GM18511 (cell line): ENCODE results near the gene WNT6.

ENCODE experiments used
- ATAC-seq: cut with Tn5 transposase; IDR thresholded peaks from one replicate; pipeline ENCODE4 v1.9.1; 2021; ENCODE audit warnings: mild to moderate bottlenecking, moderate library complexity; ENCODE audit not compliant: unreplicated experiment

WNT6 gene

DNA sequence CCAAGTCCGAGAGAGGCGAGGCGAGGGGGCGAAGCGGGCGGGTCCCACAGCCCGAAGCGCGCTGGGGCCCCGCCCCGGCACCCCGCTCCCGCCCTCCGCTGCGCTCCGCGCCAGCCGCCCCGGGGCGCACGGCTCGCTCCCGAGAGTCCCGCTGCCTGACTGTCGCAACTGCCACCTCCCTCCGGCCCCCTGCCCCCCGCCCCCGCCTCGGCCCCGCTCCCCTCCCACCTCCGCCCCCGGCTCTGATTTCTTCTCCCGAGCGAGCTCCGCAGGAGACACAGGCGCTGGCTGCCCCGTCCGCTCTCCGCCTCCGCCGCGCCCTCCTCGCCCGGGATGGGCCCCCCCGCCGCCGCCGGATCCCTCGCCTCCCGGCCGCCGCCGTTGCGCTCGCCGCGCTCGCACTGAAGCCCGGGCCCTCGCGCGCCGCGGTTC is at the start of gene WNT6:
Gene WNT6, plus strand, starts transcription at position 250 of the 432 bp plus-strand sequence. CDS start 233 bp downstream, outside the sequence.
- ATAC-seq, result no peak

DNA sequence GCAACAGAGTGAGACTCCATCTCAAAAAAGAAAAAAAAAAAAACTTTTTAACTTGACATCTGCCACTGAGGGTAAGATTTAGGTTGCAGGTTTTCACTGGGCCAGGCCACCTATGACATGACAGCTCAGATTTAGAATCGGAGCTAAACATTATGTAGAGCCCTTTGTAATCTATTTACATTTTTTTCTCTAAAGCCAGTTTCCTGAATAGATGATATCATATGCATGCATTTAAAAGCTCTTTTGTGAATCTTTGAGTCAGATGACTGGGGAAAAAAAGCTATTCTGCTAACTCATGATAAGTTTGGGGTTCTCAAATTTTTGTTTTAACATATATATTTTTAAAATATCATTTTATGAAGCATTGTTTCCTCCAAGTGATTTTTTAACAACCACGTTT is 49.3 kb upstream of the WNT6 start:
- ATAC-seq, result no peak

DNA sequence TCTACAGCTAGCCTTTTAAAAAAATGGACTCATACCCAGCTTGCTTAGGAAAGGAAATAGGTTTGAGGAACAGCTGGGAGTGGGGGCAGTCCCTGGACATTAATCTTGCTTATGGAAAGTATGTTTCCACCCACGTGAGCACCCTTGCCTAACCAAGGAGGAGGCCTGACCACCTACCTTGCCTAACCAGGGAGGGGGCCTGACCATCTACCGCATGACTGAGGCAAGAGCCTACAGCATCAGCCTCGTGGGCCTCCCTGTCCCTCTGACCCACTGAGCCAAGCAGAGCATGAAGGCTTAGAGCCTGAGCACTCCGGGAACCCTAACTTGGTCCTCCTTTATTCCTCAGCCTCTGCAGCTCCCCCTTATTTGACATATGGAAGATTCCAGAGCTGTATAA is 48.2 kb upstream of the WNT6 start:
- ATAC-seq, result no peak

DNA sequence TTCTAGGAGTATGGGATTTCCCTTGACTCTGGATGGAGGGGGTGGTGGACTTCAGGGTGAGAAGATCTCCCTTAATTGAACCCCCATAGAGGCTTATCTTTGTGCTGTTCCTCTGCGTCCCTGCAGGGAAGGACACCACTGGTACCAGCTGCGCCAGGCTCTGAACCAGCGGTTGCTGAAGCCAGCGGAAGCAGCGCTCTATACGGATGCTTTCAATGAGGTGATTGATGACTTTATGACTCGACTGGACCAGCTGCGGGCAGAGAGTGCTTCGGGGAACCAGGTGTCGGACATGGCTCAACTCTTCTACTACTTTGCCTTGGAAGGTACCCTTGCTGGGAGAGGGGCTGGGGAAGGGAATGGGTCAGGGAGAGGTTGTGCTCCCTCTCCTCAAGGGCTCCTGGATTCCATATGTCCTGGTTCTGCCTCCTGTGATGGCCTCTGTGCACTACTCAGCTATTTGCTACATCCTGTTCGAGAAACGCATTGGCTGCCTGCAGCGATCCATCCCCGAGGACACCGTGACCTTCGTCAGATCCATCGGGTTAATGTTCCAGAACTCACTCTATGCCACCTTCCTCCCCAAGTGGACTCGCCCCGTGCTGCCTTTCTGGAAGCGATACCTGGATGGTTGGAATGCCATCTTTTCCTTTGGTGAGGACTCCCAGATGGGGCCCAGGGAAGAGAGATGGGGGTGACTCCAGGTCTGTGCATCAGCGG is 47.3 kb upstream of the WNT6 start:
- ATAC-seq, result no peak

DNA sequence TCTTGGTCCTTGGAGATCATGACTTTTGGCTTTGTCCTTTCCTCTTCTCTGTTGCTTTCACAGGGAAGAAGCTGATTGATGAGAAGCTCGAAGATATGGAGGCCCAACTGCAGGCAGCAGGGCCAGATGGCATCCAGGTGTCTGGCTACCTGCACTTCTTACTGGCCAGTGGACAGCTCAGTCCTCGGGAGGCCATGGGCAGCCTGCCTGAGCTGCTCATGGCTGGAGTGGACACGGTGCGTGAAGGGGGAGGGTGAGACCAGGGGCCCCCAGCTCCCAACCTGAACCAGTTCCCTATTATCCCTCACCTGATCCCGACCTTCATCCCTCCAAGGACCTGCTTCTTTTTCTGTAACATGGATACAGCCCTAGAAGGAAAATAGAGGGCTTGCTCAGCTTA is 46.7 kb upstream of the WNT6 start:
- ATAC-seq, result no peak

DNA sequence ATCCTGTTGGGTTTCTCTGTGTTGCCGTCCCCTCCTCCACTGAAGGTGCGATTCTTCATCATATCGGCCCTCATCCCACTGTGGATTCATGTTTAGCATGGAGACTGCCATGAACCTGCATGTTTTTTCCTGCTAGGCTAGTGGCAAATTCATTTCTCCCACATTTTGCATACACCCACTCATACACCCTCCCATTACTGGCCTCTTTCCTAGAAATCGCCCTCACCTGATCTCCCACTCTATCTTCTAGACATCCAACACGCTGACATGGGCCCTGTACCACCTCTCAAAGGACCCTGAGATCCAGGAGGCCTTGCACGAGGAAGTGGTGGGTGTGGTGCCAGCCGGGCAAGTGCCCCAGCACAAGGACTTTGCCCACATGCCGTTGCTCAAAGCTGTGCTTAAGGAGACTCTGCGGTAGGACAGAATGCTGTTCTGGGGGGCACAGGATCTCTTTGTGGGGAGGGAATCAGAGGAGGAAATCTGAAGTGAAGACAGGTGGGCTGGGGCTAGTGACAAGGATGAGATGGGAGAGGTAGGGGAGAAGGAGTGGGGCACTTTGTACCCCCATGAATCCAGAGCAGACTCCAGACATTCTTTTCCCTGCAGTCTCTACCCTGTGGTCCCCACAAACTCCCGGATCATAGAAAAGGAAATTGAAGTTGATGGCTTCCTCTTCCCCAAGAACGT is 45.7 kb upstream of the WNT6 start:
- ATAC-seq, result no peak

DNA sequence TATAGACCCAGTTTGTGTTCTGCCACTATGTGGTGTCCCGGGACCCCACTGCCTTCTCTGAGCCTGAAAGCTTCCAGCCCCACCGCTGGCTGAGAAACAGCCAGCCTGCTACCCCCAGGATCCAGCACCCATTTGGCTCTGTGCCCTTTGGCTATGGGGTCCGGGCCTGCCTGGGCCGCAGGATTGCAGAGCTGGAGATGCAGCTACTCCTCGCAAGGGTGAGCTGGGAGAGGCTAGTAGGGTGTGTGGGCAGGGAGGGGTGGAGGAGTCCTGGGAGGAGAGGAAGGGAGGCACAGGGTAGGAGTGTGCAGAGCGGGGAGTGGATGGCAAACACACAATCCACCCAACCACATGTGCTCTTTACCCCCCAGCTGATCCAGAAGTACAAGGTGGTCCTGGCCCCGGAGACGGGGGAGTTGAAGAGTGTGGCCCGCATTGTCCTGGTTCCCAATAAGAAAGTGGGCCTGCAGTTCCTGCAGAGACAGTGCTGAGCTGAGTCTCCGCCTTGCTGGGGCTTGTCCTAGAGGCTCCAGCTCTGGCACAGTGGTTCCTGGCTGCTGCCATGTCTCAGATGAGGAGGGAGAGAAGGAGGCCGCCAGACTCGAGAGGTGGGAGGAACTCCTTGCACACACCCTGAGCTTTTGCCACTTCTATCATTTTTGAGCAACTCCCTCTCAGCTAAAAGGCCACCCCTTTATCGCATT is 44.9 kb upstream of the WNT6 start:
- ATAC-seq, result no peak

DNA sequence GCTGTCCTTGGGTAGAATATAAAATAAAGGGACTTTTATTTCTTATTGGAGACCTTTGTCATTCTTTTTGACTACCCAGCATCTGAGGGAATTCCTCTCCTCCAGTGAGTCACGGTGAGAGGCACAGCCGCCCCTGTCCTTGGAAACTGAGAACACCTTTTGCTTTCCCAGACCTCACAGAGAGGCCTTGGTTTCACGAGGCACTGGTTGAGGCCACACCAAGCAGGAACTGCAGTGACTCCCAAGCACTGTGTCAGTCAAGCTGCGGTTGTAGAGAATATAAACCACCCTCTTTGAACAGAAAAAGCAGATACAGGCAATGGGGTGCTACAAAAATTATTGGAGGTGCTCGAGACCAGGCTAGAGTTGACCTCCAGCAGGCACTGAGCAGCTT is 44.4 kb upstream of the WNT6 start:
- ATAC-seq, result no peak

DNA sequence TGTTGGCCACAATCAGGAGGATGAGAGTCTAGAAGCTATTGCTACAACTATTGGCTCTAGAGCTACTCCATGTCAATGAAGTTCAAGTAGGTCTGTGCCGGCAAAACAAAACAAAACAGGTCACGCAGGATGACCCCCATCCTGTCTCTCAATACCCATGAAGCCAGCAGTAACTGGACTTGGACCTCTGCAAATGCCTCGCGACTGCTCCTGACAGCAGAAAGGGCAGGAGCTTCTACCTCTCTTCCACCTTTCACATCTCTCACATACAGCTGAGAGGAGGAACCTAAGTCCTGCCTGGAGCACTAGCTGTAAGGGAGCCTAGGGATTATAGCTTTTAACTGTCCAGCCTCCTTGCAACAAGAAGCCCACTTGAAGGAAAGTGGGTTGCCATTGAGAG is 44.0 kb upstream of the WNT6 start:
- ATAC-seq, result no peak

DNA sequence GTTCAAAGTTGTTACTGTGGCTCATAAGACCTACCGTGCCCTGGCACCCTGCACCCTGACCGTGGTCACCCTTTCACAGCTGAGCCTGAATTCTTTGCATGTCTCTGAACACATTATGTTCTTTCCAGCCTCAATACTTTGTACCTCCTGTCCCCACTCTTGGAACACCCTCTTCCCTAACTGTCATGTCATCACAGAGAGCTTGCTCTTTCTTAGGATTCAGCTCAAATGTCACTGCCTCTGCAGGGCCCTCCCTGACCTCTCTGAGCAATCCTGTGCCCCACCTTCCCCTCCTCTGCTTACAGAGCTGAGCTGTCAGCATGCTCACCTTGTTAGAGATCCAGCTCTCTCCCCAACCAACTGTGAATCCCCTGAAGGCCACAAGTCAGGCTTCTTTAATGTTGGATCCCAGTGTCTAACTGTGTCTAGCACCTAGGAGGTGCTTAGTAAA is 43.0 kb upstream of the WNT6 start:
- ATAC-seq, result no peak

DNA sequence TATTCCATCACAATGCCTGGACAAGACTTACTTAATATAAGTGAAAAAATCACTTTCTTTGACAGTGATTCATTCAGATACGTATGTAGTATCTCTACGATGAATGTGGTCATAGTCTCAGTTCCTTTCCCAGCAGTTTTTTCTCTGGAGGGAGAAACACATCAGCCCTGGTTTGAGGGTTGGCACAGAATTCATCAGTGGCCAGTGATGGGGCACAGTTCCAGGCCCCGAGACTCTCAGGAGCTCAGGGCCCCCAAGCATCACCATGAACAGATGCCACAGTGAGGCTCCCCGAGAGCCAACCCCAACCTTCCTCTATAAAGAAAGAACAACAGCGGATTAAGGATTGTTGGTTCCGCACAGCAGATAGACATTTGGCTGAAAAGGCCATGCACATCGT is 40.5 kb upstream of the WNT6 start:
- ATAC-seq, result no peak

DNA sequence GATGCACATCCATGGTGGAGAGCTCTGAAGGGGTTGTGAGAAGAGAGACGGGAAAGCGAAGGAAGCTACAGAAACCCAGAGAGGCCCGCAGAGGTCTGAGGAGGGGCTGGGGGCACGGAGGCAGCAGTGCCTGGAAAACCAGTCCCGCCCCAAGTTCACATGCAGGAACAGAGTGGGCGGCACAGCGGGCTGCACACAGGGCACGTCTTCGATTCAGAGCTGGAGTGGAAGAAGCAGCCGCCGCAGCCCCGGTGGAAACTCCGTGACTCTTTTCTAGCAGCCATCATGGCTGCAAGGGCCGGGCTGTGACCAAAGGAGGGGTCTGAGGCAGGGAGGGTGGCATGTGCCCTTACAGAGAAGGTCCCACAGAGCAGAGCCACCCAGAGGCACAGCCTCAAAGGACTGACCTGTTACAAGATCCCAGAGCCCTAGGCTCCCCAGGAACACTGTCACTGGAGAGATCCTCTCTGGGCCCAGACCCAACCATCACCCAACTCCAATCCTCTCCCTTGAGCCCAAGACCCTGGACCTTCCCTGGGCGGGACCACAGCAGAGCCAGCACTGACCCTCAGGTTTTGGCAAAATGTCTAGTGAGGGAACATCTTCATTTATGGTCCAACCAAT is 38.7 kb upstream of the WNT6 start:
- no peak for ATAC-seq

DNA sequence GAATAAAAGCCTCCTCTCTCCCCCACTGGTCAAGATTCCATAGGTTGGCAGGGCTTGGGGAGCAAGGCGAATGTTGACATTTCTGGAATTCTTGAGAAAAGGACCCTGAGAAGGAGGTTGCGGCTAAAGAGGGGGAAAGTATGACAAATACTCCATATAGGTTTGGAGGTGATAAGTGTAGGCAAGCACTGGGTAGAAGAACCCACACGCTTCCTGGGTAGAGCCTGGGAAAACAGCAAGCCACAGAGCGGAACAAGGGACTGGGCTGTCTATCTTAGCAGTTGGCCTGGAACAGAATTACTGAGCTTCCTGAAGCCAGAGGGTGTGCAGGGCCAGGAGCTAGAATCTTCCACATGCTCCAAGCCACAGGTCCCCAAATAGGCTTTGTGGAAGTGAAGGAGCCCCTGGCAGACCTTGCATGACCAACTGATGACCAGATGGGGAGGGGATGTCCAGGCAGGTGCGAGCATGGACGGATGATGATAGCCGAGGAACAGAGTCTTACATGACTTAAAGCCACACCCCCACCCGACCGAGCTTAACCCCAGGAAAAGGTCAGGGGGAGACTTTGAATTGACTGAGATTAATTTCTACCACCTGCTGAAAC is 37.9 kb upstream of the WNT6 start:
- ATAC-seq, result no peak

DNA sequence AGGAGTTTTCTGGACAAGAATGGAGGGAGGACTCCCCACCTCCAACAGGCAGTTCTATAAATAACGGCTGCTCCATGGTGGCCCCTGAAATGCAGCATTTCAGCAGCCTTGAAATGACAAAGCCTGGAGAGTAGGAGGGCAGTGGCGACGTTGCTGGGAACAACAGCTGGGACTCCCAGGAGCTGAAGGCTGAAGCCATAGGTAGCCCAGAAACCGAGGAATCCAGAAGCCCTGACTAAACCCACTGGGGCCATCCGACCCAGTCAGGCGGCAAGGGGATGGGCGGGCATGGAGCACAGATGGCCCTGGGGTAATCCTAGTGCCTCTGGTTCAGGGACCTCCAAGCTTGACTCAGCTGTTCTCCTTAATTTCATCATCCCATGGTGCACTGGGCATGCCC is 37.0 kb upstream of the WNT6 start:
- no peak for ATAC-seq

DNA sequence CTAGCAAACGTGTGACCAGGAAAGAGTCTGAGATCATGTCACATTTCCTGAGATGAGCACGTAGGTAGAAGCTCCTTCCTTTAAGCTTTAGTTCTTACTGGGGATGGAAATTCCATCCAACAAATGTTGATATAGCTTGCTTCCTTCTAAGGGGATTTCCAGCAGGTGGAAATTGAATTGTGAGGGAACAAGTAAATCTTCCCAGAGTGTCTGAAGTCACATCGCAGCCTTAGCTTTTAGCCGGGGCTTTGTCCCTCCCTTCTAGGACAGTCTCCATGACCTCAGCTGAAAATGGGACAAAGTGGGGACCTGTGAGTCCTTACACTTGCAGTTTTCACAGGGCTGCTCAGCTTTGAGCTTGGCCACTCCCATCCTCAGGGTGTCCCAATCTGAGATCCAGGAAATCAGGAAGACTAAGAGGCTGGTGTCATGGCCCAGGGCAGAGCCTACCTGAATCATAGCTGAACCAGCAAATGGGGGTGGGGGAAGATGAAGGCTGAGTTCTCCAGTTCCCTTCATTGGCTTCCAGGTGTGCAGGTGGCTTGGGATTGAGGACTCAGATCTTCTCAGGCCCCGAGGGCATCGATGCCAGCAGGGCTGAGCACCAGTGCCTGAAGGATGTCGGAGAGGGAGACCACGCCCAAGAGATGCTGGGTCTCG is 36.3 kb upstream of the WNT6 start:
- ATAC-seq, result no peak

DNA sequence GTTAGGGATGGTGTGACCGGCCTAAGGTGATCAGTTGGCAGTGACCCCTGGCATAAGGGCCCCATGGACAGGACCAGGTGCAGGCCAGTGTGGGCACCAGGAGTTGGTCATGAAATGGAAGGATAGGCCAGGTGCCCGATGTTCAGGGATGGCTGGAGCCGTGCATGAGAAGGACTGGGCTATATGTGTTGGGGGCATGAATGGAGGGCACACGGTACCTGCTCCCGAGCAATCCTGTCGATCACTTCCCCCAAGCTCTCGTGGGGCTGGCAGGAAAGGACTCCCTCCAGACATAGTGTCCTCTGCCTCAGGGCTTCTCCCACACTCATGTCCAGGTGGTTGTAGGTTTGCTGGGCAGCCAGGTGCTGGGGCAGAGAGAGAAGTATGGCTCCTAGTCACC is 35.6 kb upstream of the WNT6 start:
- no peak for ATAC-seq

DNA sequence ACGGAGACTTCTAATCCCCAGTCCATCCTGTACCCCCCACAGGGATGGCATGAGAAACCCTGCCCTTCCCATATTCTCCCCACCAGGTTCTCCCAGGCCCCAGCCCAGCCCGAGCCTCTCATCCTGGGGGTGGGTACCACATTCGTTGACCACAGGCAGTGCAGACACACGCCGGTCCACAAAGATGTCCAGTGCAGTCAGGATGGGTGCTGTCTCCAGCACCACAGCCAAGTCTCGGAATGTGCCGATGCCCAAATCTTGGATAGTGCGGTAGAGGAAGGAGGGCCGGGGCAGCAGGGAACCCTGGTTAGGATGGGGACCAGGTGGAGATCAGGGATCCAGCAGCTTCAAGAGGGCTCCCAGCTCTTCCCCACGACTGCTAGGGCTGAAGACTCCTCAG is 32.8 kb upstream of the WNT6 start:
- no peak for ATAC-seq

DNA sequence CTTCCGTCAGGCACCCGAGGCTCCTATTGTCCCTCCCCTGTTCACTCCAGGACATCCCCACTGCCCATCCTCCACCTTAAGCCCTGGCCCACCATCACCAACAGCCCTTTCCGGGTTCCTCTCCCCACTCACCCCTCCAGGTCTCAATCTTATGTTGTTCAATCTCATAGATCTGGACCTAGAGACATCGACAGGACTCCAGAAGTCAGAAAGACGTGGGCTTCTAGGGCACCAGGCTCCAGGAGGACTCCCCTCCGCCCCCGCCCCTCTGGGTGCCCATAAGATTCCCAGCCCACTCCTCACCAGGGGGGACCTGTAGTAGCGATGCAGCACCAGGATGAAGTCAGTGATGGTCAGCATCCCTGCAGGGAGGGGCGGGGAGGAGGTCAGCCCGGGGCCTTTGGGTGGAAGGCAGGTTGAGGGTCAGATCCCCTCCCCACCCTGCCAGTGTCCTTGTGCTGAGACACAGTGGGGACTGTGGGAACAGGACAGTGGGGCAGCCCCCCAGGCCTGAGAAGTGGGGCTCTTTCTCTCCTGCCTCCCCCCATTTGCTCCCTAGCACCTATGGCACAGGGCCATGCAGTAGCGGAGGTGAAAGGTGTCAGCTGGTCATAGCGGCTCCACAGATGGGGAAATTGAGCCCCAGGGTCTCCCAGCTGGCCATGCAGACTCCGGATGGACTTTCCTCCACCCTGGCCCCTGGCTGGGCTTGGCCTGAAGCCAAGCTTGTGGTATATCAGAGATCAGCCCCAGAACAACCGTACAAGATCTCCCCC is 31.7 kb upstream of the WNT6 start:
- ATAC-seq, result no peak

DNA sequence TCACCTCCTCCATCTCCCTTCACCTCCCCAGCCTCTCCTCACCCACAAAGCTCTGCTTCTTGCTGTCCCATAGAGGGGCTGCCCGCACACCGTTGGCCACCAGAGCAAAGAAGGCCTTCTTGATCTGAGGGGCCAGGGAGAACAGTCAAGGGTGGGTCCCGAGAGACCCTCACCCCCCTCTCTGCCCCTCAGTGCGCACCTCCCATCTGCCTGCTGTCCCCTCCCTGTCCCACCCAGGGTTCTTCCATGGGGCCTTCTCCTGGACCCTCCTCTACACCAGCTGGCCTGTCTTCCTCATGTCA is 31.2 kb upstream of the WNT6 start:
- ATAC-seq, result no peak

DNA sequence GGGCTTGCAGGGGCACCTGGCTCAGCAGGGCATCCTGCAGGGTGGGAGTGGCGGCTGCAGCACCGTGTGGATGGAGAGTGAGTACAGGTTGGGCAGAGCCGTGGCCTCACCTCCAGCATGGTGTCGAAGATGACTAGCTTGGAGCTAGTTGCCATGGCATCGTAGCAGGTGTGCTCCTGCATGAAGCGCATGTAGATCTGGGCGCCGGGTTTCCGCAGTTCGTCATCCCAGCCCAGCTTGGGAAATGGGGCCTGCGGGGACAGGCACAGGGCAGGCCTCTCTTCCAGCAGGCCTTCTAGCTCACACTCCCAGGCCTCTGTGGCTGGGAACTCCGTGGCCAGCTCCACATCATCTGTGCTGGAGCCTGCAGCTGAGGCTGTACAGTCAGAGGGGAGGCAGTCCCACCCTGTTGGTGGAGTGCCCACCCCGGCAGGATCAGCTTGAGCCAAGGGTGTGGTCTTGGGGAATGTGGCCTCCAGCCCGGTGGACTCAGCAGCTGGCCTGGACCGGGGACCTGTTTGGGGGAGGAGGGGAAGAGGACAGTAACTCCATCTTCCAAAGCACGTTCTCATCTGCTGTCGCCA is 29.6 kb upstream of the WNT6 start:
- no peak for ATAC-seq
